Urinary bladder (tissue), 4 donors: ENCODE measurements around the gene PPP1R3G. TPM values are rescaled to one million over a fixed set of nuclear protein-coding genes. Genes with fewer than 3 reads are reported as not detected.

Experiments
- DNase-seq: peaks from one replicate; pipeline ENCODE4 v3.0.0-alpha.2; 2015; ENCODE audit errors: extremely low spot score
- H3K27ac ChIP-seq: one replicate; pipeline ENCODE4 v1.5.1; 2013; ENCODE audit warnings: low read depth, mild to moderate bottlenecking, moderate library complexity
- H3K36me3 ChIP-seq: one replicate; pipeline ENCODE4 v1.6.1; 2013; ENCODE audit warnings: mild to moderate bottlenecking, moderate library complexity; ENCODE audit not compliant: insufficient read depth
- H3K4me1 ChIP-seq: one replicate; pipeline ENCODE4 v1.6.1; 2013; ENCODE audit warnings: mild to moderate bottlenecking, moderate library complexity; ENCODE audit not compliant: insufficient read depth
- H3K4me3 ChIP-seq: one replicate; pipeline ENCODE4 v1.5.1; 2013; ENCODE audit warnings: low read depth, low read length
- WGBS: extraction: QIAGEN DNeasy Blood & Tissue Kit; methylation state at CpG from one replicate; pipeline ENCODE4 v1.1.7; 2013; 5-methylcytosine and 5-hydroxymethylcytosine counted together
- polyA plus RNA-seq: library from polyadenylated mRNA; stranded (reverse); fragments of 200-250 nt; gene quantifications from one replicate; pipeline ENCODE4 v1.2.3, GENCODE V29; 2013
- total RNA-seq: library from RNA; depleted of rRNA; stranded (reverse); fragments of >200 nt; gene quantifications from one replicate; pipeline ENCODE4 v1.2.3, GENCODE V29; 2014
- donor health status: healthy with polysubstance abuse.
- donor health status: healthy.

PPP1R3G gene
- total and polyA plus RNA-seq, 2 donors: 4.7 to 5.1 TPM

GRCh38 chr6:5136851-5137250 lies 51.7 kb downstream of the PPP1R3G start:
- no peak overlapping the region for H3K27ac ChIP-seq
- no peak overlapping the region for H3K4me3 ChIP-seq
- no peaks in the 10 kb centered on the region for H3K4me1 ChIP-seq
- 95% methylated on average over 8 of the region's 8 CpGs for WGBS
- no peak for DNase-seq
- no peaks in the 10 kb centered on the region for H3K36me3 ChIP-seq

Other genes with a start within 250 kb of the PPP1R3G start
- 21.3 TPM for gene RPP40, start 81.3 kb upstream of the PPP1R3G start, total RNA-seq
- gene RPP40, start 81.3 kb upstream of the PPP1R3G start, polyA plus RNA-seq: 10.4 TPM
- 20.6 TPM for gene LYRM4, start 175.6 kb downstream of the PPP1R3G start, total RNA-seq
- gene LYRM4, start 175.6 kb downstream of the PPP1R3G start, polyA plus RNA-seq: 20.8 TPM
- gene FARS2, start 176.2 kb downstream of the PPP1R3G start, total RNA-seq: 23.4 TPM
- 13.6 TPM for gene FARS2, start 176.2 kb downstream of the PPP1R3G start, polyA plus RNA-seq